Caco-2 (cell line): ENCODE data around the gene PEX16. TPM values are rescaled to one million over a fixed set of nuclear protein-coding genes. Genes with fewer than 3 reads are reported as not detected.

Experiments
- BruUV-seq: library from RNA; stranded (reverse); fragments of 400-500 nt; replicated peaks from 2 replicates; lab custom pipeline; 2021; lab: Mats Ljungman, UMichigan
- CTCF ChIA-PET: fragments of 300-600 bp; sonication (Branson Sonifier 250); formaldehyde crosslinking; loops from one replicate; lab custom pipeline; 2022; ENCODE audit warnings: antibody characterized with exemption; lab: Charles Lee
- POLR2A ChIA-PET: fragments of 300-600 bp; sonication (Branson Sonifier 250); formaldehyde crosslinking; loops from one replicate; lab custom pipeline; 2022; ENCODE audit warnings: antibody characterized with exemption; lab: Charles Lee
- DNase-seq, 2 experiments: peaks; one replicate each; pipeline versions ENCODE4 v3.0.0 to v3.0.0-alpha.2; 2020 to 2022
- H3K27me3 ChIP-seq: replicated peaks from 2 replicates; pipeline ENCODE4 v1.6.0; 2011; ENCODE audit warnings: low read length; ENCODE audit not compliant: control insufficient read depth, insufficient read depth
- H3K36me3 ChIP-seq: 2 replicates; pipeline ENCODE4 v1.5.1; 2011; ENCODE audit warnings: low read length; ENCODE audit not compliant: control insufficient read depth, insufficient read depth
- H3K4me1 ChIP-seq: fragments of 250-450 bp; sonication (Bioruptor Pico); 2 replicates; pipeline ENCODE4 v1.5.1; 2020; ENCODE audit warnings: mild to moderate bottlenecking
- H3K4me3 ChIP-seq: 2 replicates; pipeline ENCODE4 v1.5.1; 2011; ENCODE audit warnings: low read depth, mild to moderate bottlenecking, control low read depth, low read length
- H3K9me3 ChIP-seq: fragments of 250-450 bp; sonication (Bioruptor Pico); 2 replicates; pipeline ENCODE4 v1.5.1; 2020; ENCODE audit warnings: mild to moderate bottlenecking, moderate library complexity
- H3K27ac Mint-ChIP-seq: one replicate; pipeline ENCODE4 v1.8.0; 2022; ENCODE audit warnings: mixed read lengths; ENCODE audit not compliant: unreplicated experiment
- H3K27me3 Mint-ChIP-seq: one replicate; pipeline ENCODE4 v1.8.0; 2022; ENCODE audit warnings: mixed read lengths; ENCODE audit not compliant: insufficient read depth, unreplicated experiment
- H3K36me3 Mint-ChIP-seq: one replicate; pipeline ENCODE4 v1.8.0; 2022; ENCODE audit warnings: mild to moderate bottlenecking, mixed read lengths; ENCODE audit not compliant: insufficient read depth, unreplicated experiment
- H3K4me1 Mint-ChIP-seq: one replicate; pipeline ENCODE4 v1.8.0; 2022; ENCODE audit warnings: low read depth, mixed read lengths; ENCODE audit not compliant: unreplicated experiment
- H3K4me3 Mint-ChIP-seq: one replicate; pipeline ENCODE4 v1.8.0; 2022; ENCODE audit warnings: mild to moderate bottlenecking, moderate library complexity, mixed read lengths; ENCODE audit not compliant: unreplicated experiment
- H3K9me3 Mint-ChIP-seq: one replicate; pipeline ENCODE4 v1.8.0; 2022; ENCODE audit warnings: mixed read lengths; ENCODE audit not compliant: unreplicated experiment
- CTCF ChIP-seq, 2 experiments: fragments of 200-600 bp in 1 of 2; IDR thresholded peaks; 1 replicate in 1 of 2; 2 replicates in 1 of 2; pipeline versions ENCODE4 v1.5.1 to v1.8.0; 2011 to 2022; ENCODE audit warnings: antibody characterized with exemption in 1 of 2, control low read depth in 1 of 2, inconsistent platforms in 1 of 2, low read depth in 1 of 2, low read length in 1 of 2, mild to moderate bottlenecking in 1 of 2, moderate library complexity in 1 of 2; ENCODE audit not compliant: insufficient read depth in 1 of 2, severe bottlenecking in 1 of 2, unreplicated experiment in 1 of 2
- intact Hi-C: fragments of 100-400 bp; cut with micrococcal nuclease; formaldehyde crosslinking; loops from one replicate; pipeline ENCODE4 v1.10.0; 2022; ENCODE audit not compliant: unreplicated experiment
- total RNA-seq: library from RNA; stranded (reverse); gene quantifications from 2 replicates; pipeline ENCODE4 v1.2.3, GENCODE V29; 2022

Gene PEX16
- total RNA-seq, 1 experiment from 2014 or later, result 41.4 TPM

- Histone ChIP-seq H3K27me3 (no peaks in the 10 kb centered on the region), H3K36me3 (peaks cover 3% of the 10 kb centered on the region), H3K9me3 (no peaks in the 10 kb centered on the region), H3K4me3 (no peak overlapping the region), H3K4me1 (peaks cover 12% of the 10 kb centered on the region; the same call in 1 of the 2 replicates)
- BruUV-seq, result no TSS peak
- DNase-seq, result no peak
- CTCF ChIA-PET, result interaction anchor here (0.6 kb wide), 1 partner anchor 147 kb away, joined by 3 read pairs; no protein-coding TSS in a partner anchor
- H3K27ac Mint-ChIP-seq, result no peak overlapping the region
- TF ChIP-seq CTCF (IDR thresholded peaks at IDR 0.05; ENCODE audit: insufficient read depth in 1 of 2, low read depth in 1 of 2, low read length in 1 of 2, severe bottlenecking in 1 of 2, unreplicated experiment in 1 of 2), result no peak
- H3K4me3 Mint-ChIP-seq, result no peak overlapping the region
- H3K9me3 Mint-ChIP-seq, result no peaks in the 10 kb centered on the region
- intact Hi-C loops, result no loop called here
- H3K4me1 Mint-ChIP-seq, result no peaks in the 10 kb centered on the region
- peaks cover 10% of the 10 kb centered on the region for H3K36me3 Mint-ChIP-seq
- no peaks in the 10 kb centered on the region for H3K27me3 Mint-ChIP-seq
- POLR2A ChIA-PET, result interaction anchor here (0.6 kb wide), 1 partner anchor 55 kb away, joined by 3 read pairs; no protein-coding TSS in a partner anchor
Measured at GRCh38 chr11:45881708-45882368, 35.8 kb downstream of the PEX16 start.

GRCh38 chr11:45880772-45881570, 36.7 kb downstream of the PEX16 start:
- no TSS peak for BruUV-seq
- DNase-seq, result no peak

More at GRCh38 chr11:45880772-45881570, 36.7 kb downstream of the PEX16 start:
- H3K4me3 ChIP-seq, result no peak overlapping the region
- H3K4me1 ChIP-seq, result peaks cover 11% of the 10 kb centered on the region; the same call in 1 of the 2 replicates
- Mint-ChIP-seq H3K36me3 (peaks cover 10% of the 10 kb centered on the region), H3K27me3 (no peaks in the 10 kb centered on the region), H3K27ac (no peak overlapping the region), H3K9me3 (no peaks in the 10 kb centered on the region), H3K4me3 (no peak overlapping the region), H3K4me1 (no peaks in the 10 kb centered on the region)
- H3K9me3 ChIP-seq, result no peaks in the 10 kb centered on the region
- no peak for TF ChIP-seq CTCF (IDR thresholded peaks at IDR 0.05; ENCODE audit: insufficient read depth in 1 of 2, low read depth in 1 of 2, low read length in 1 of 2, severe bottlenecking in 1 of 2, unreplicated experiment in 1 of 2)
- intact Hi-C loops, result no loop called here
- no peaks in the 10 kb centered on the region for H3K27me3 ChIP-seq
- ChIA-PET POLR2A (interaction anchor here (0.6 to 1.1 kb wide), 2 partner anchors 56 to 82 kb away, joined by 3 read pairs; no protein-coding TSS in a partner anchor), CTCF (no interaction called here)
- peaks cover 3% of the 10 kb centered on the region for H3K36me3 ChIP-seq
